HG03442 (cell line): Measurements from ENCODE around the gene EBF4.

Source experiments
- ATAC-seq: cut with Tn5 transposase; IDR thresholded peaks from one replicate; pipeline ENCODE4 v1.9.1; 2021; ENCODE audit warnings: mild to moderate bottlenecking, moderate library complexity; ENCODE audit not compliant: unreplicated experiment

Gene EBF4

GRCh38 chr20:2741881-2742280, 49.3 kb downstream of the EBF4 start:
- no peak for ATAC-seq

DNA sequence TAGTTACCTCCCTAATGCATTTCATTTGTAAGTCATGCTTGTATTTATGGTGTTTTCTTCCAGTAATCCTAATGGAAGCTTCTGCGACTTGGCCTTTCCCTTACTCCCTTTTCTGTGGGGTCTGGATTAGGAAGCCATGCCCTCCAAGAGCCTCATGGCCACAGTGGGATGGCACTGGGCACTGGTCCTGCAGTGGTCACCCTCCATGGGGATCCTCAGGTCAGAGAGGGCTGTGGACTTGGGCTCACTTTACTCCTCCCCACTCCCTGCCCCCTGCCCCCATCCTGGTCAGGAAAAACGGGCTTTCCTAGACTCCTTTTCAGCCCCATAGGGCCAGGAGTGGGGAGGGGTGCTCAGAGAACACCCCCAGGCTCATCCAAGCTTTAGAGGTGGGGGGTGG, 49.9 kb downstream of the EBF4 start:
- ATAC-seq: no peak

DNA sequence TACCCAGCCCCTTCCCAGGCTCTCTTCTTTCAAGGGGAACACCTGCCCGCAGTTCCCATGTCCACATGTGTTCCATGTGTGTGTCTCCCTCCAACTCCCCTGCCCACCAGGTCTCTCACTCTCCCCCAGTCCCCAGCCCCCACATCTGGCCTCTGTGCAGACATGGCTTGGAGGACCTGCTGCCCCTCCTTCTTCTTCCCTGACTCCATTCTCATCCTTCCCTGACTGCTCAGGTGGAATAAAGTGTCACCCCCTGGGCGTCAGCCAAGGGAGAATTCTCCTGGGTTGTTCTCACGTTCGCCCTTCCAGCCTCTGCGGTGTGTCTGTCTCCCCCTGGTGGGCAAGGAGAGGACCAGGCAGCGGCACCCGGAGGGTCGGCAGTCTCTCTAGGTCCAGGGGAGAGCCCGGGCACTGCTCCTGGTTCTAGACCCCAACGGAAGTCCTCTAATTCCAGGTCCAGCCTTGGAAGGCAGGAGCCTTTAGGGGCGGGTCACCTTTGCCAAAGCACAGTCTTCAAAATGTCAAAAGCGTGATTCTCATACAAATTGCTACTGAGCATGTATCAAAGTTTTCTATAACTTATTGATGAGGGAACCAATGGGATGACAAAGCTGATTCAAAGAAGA, 50.5 kb downstream of the EBF4 start:
- no peak for ATAC-seq

GRCh38 chr20:2745060-2745910, 52.7 kb downstream of the EBF4 start:
- ATAC-seq: no peak

DNA sequence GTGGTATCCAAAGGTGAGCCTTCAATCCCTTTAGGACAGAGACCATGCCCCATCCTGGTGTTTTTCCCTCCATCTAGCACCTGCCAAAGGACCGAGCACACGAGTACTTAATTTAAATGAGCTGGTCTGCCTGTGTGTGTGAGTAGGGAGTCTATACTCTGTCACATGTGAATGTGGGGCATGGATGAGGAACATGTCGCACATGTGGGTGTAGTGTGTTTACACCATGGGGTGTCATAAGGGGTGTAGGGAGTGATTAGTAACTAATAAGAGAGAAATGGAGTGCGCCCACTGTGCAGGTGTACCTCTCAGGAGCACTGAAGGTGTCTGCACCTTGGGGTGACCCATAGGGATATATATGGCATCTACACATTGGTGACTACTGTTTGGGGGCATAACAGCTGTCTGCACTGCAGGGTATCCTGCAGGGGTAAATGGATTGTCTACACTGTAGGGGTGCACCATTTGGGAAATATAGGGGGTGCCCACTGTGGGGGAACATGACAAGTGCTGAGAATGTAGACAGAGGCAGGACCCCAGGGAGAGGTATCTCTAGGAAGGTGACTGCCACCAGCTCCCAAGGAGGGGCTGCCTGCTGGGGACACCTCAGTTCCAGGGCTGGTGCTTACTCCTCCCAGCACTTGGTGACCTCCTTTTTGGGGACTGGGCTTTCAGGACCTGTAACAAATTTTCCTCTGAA, 53.5 kb downstream of the EBF4 start:
- no peak for ATAC-seq

GRCh38 chr20:2746636-2747265, 54.2 kb downstream of the EBF4 start:
- ATAC-seq: no peak

GRCh38 chr20:2747676-2748235, 55.2 kb downstream of the EBF4 start:
- ATAC-seq: no peak

- ATAC-seq: no peak
These were observed 56.2 kb downstream of the EBF4 start for GRCh38 chr20:2748551-2749342.

DNA sequence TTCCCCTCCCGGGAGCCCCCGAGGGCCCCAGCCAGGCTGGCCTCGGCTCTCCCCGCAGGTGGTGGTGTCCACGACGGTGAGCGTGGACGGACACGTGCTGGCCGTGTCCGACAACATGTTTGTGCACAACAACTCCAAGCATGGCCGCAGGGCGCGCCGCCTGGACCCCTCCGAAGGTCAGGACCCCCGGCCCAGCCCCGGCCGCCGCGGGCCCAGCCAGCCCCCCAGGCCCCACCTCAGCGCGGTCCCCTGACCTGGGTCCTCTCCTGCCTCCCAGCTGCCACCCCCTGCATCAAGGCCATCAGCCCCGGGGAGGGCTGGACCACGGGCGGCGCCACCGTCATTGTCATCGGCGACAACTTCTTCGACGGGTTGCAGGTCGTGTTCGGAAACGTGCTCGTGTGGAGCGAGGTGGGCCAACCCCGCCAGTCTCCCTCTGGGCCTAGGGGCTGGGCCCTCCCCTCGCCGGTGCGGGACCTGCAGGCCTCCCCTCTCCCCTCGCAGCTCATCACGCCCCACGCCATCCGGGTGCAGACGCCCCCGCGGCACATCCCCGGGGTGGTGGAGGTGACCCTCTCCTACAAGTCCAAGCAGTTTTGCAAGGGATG, 56.9 kb downstream of the EBF4 start:
- no peak for ATAC-seq

DNA sequence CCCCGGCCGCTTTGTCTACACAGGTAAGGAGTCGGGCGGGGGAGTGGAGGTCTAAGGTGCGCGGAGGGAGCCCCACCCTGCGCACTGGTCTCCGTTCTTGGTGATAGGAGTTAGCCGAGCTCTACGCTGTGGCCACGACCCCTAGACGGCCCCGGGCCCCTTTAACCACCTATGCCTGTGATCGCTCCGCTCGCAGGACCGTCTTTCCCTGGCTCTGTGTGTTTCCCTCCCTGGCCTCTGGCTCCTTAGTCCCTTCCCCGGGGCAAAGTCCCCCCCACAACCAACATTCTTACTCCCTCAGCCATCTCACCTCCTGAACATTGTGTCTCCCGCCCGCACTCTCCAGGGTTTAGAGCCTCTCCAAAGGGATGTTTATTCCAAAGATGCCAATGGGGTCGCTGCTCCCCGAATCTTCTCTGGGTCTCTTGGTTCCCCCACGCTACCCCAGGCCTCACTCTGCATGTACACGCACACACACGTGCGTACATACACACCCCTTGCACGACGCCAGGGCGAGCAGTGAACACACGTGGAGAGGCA, 57.4 kb downstream of the EBF4 start:
- ATAC-seq: no peak

DNA sequence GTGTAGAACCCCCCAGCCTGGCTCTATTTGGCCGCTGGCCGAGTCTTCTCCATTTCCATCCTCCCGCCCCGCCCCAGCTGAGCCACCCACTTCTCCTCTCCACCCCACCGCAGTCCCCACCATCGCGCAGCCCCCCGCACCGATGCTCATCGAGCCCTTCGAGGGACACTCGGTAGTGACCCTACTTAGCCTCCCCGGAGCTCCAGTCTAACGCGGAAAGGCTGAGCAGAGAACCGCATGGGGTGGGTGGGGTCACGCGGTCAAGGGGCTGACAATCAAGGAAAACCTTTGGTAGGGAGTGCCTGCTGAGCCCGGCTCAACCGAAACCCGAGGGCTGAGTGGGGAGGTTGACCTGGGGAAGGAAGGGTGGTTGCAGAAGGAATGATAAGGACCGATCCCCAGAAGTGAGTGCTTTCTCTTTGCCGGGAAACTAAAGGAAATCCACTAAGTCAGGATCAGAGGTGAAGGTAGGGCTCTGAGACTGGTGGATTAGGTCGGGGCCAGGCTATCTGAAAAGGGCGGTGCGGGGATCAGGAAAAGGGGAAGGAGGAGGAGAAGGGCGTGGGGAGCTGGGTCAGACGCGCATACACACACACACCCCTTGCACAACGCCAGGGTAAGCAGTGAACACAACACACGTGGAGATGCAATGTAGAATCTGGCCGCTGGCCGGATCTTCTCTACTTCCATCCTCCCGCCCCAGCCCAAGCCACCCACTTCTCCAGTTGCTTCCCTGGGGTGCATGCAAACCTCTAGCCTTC, 58.1 kb downstream of the EBF4 start:
- no peak for ATAC-seq

- no peak for ATAC-seq
These were observed 58.8 kb downstream of the EBF4 start for GRCh38 chr20:2751347-2751877.

DNA sequence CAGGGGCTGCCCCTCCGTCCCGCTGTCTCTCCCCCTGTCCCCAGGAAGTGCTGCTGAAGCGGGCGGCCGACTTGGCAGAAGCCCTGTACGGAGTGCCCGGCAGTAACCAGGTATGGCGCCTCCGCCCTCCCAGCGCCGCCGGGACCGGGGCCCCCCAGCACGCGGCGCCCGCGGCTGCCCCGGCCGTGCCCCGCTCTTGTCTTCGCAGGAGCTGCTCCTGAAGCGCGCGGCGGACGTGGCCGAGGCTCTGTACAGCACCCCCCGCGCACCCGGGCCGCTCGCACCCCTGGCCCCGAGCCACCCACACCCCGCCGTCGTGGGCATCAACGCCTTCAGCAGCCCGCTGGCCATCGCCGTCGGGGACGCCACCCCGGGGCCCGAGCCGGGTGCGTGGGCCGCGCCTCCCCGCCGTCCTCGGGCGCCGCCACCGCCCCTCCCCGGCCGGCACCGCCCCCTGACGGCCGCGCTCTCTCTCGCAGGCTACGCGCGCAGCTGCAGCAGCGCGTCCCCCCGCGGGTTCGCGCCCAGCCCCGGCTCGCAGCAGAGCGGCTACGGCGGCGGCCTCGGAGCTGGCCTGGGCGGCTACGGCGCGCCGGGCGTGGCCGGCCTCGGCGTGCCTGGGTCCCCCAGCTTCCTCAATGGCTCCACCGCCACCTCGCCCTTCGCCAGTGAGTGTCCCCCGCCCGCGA, 59.4 kb downstream of the EBF4 start:
- ATAC-seq: no peak

DNA sequence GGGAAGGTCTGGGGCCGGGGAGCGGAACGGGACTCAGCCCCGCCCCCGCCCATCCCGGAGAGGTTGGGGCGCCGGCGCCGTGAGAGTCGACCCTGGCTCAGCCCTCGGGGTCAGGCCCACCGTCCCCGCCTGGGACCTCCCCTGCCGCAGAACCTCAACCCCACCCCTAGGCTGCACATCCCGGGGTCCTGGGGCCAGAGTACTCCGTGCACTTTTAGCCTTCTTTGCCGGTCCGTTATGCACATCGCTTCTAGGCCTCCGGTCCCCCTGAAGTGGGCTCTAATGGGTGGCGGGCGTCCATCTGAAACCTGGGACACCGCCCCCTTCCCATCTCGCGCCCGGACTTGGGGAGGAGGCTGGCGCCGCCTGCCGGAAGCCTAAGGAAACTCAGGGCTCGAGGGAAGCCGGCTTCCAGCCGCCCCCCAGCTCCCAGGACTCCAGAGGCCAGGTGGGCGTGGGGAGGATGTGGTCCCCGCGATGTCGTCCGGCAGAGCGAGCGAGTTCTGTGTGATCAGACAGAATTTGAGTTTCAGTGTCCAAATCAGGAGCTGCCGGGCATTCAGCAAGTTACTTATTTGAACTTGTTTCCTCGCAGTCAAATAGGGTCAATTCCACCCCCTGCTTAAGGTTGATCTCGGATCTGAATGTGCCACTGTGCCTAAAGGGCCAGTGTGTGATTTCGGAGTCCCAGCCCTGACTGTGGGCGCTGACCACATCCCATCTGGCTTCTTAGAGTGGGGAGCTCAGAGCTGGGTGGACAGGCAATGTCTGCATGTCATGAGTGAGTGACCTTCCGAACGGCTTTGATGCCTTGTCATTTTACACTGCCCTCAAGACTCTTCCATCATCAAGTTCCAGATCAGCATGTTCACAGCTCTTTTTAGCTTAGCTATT, 60.2 kb downstream of the EBF4 start:
- ATAC-seq: no peak

DNA sequence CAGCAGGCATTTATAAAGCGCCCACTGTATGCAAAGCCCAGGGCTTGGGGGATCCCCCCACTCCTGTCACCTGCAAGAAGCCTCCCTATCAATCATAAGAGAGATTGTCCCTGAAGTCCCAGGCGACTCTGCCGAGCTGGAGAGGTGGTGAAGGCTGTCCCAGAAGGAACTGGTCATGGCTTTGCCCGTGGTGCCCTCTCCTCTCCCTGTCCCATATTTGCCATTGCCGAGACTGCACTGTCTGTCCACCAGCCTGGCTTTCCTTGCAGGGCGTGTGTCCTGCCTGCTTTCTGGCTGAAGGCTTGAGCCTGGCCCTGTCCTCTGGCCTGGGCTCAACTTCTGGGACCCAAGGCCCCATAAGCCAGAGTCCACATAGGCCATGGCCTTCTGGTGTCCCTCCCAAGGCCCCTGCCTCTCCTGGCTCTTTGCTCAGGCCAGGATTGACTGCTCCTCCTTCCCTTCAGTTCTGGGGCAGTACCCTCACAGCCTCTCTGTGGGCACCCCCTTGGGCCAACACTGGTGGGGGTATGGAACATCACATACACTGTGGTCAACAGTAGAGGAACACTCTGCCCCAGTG, 61.0 kb downstream of the EBF4 start:
- no peak for ATAC-seq

GRCh38 chr20:2754424-2754823, 61.8 kb downstream of the EBF4 start:
- ATAC-seq: no peak
